BLaER1 treated with 17β-estradiol and CSF1 and Interleukin-3, amounts not matched to agents 10 nM and 100 nM (cell line): ENCODE measurements around the gene BCL2L12.

Experiments
- H3K27ac ChIP-seq, 11 experiments: shearing (Covaris generic); formaldehyde crosslinking; 2 replicates each; pipeline ENCODE4 v1.8.1; 2022
- H3K27me3 ChIP-seq, 11 experiments: shearing (Covaris generic); formaldehyde crosslinking; 2 replicates each; pipeline ENCODE4 v1.8.1; 2022
- H3K36me3 ChIP-seq, 11 experiments: shearing (Covaris generic); formaldehyde crosslinking; 2 replicates each; pipeline ENCODE4 v1.8.1; 2022
- H3K4me1 ChIP-seq, 10 experiments: shearing (Covaris generic); formaldehyde crosslinking; 2 replicates each; pipeline ENCODE4 v1.8.1; 2022
- H3K4me2 ChIP-seq, 11 experiments: shearing (Covaris generic); formaldehyde crosslinking; 2 replicates each; pipeline ENCODE4 v1.8.1; 2022
- H3K4me3 ChIP-seq, 10 experiments: shearing (Covaris generic); formaldehyde crosslinking; 2 replicates each; pipeline ENCODE4 v1.8.1; 2022
- H3K9ac ChIP-seq, 11 experiments: shearing (Covaris generic); formaldehyde crosslinking; 2 replicates each; pipeline ENCODE4 v1.8.1; 2022
- H3K9me3 ChIP-seq, 11 experiments: shearing (Covaris generic); formaldehyde crosslinking; replicated peaks in 1 of 11; 2 replicates each; pipeline ENCODE4 v1.8.1; 2022
- H4K20me1 ChIP-seq, 11 experiments: shearing (Covaris generic); formaldehyde crosslinking; 2 replicates each; pipeline ENCODE4 v1.8.1; 2022
- Cebpa-rat ChIP-seq, 11 experiments: shearing (Covaris generic); IDR thresholded peaks; 2 replicates each; pipeline ENCODE4 v1.8.1; 2022

Gene BCL2L12

DNA sequence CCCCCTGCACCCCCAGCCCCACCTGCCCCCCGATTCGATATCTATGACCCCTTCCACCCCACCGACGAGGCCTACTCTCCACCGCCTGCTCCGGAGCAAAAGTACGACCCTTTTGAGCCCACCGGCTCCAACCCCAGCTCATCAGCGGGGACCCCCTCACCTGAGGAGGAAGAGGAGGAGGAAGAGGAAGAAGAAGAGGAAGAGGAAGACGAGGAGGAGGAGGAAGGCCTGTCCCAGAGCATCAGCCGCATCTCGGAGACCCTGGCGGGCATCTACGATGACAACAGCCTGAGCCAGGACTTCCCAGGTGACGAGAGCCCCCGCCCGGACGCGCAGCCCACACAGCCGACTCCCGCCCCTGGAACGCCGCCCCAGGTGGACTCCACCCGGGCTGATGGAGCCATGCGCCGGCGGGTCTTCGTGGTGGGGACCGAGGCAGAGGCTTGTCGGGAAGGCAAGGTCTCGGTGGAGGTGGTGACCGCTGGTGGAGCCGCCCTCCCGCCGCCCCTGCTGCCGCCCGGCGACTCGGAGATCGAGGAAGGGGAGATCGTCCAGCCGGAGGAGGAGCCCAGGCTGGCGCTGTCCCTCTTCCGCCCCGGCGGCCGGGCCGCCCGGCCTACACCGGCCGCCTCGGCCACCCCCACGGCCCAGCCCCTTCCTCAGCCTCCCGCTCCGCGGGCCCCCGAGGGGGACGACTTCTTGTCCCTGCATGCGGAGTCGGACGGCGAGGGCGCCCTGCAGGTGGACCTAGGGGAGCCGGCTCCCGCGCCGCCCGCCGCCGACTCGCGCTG, 14.5 kb upstream of the BCL2L12 start:
- no peak overlapping the region for H3K9ac ChIP-seq
- no peaks in the 10 kb centered on the region for H3K9me3 ChIP-seq
- H3K27ac ChIP-seq = no peak overlapping the region
- H3K27me3 ChIP-seq = no peaks in the 10 kb centered on the region
- peaks cover 26 to 96% (median 77%) of the 10 kb centered on the region in 11 experiments; a peak in 20 of 22 replicates for H4K20me1 ChIP-seq
- no peak for TF ChIP-seq Cebpa-rat (IDR thresholded peaks at IDR 0.05)
- no peak overlapping the region for H3K4me3 ChIP-seq
- peaks cover 0 to 3% (median 0%) of the 10 kb centered on the region in 10 experiments; a peak in 2 of 20 replicates for H3K4me1 ChIP-seq
- no peak overlapping the region for H3K4me2 ChIP-seq
- H3K36me3 ChIP-seq = peaks cover 90 to 98% (median 96%) of the 10 kb centered on the region in 11 experiments

GRCh38 chr19:49651820-49652550, 13.7 kb upstream of the BCL2L12 start:
- Histone ChIP-seq H3K9ac (no peak overlapping the region), H3K27me3 (no peaks in the 10 kb centered on the region)

DNA sequence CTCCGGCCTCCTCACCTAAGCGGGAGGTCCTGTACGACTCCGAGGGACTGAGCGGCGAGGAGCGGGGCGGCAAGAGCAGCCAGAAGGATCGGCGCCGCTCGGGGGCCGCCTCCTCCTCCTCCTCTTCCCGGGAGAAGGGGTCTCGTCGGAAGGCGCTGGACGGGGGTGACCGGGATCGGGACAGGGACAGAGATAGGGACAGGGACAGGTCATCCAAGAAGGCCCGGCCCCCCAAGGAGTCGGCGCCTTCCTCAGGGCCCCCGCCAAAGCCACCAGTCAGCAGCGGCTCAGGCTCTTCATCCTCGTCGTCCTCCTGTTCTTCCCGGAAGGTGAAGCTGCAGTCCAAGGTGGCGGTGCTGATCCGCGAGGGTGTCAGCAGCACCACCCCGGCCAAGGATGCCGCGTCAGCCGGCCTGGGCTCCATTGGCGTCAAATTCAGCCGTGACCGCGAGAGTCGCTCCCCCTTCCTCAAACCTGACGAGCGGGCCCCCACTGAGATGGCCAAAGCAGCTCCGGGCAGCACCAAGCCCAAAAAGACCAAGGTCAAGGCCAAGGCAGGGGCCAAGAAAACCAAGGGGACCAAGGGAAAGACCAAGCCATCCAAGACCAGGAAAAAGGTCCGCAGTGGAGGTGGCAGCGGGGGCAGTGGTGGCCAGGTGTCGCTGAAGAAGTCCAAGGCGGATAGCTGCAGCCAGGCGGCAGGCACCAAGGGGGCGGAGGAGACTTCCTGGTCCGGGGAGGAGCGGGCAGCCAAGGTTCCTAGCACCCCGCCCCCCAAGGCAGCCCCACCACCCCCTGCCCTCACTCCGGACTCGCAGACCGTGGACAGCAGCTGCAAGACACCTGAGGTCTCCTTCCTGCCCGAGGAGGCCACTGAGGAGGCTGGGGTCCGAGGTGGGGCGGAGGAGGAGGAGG, 12.9 kb upstream of the BCL2L12 start:
- H3K27ac ChIP-seq = no peak overlapping the region
- H3K9ac ChIP-seq = no peak overlapping the region; a peak in 1 of 22 replicates
- H3K4me1 ChIP-seq = peaks cover 0 to 5% (median 0%) of the 10 kb centered on the region in 10 experiments; a peak in 2 of 20 replicates
- TF ChIP-seq Cebpa-rat (IDR thresholded peaks at IDR 0.05) = no peak
- no peak overlapping the region for H3K4me2 ChIP-seq
- H3K36me3 ChIP-seq = peaks cover 89 to 97% (median 95%) of the 10 kb centered on the region in 11 experiments
- peaks cover 26 to 94% (median 75%) of the 10 kb centered on the region in 11 experiments; a peak in 20 of 22 replicates for H4K20me1 ChIP-seq
- H3K27me3 ChIP-seq = no peaks in the 10 kb centered on the region
- H3K9me3 ChIP-seq = no peaks in the 10 kb centered on the region
- no peak overlapping the region for H3K4me3 ChIP-seq

More at GRCh38 chr19:49651820-49652550, 13.7 kb upstream of the BCL2L12 start:
- Histone ChIP-seq H4K20me1 (peaks cover 26 to 96% (median 76%) of the 10 kb centered on the region in 11 experiments; a peak in 20 of 22 replicates), H3K27ac (no peak overlapping the region), H3K4me2 (no peak overlapping the region), H3K4me3 (no peak overlapping the region), H3K9me3 (no peaks in the 10 kb centered on the region), H3K4me1 (peaks cover 0 to 5% (median 0%) of the 10 kb centered on the region in 10 experiments; a peak in 2 of 20 replicates), H3K36me3 (peaks cover 90 to 98% (median 96%) of the 10 kb centered on the region in 11 experiments)
- no peak for TF ChIP-seq Cebpa-rat (IDR thresholded peaks at IDR 0.05)

DNA sequence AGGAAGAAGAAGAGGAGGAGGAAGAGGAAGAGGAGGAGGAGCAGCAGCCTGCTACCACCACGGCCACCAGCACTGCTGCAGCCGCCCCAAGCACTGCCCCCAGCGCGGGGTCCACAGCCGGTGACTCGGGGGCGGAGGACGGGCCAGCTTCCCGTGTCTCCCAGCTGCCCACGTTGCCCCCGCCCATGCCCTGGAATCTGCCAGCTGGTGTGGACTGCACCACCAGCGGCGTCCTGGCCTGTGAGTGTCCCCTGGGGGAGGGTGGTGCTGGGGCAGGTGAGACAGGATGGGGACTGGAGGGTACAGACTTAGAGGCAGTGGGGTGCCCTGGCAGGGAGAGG, 12.3 kb upstream of the BCL2L12 start:
- H3K4me1 ChIP-seq = peaks cover 0 to 5% (median 0%) of the 10 kb centered on the region in 10 experiments; a peak in 2 of 20 replicates
- TF ChIP-seq Cebpa-rat (IDR thresholded peaks at IDR 0.05) = no peak
- no peak overlapping the region for H3K4me2 ChIP-seq
- H3K9me3 ChIP-seq = no peaks in the 10 kb centered on the region
- H3K9ac ChIP-seq = no peak overlapping the region
- peaks cover 26 to 94% (median 76%) of the 10 kb centered on the region in 11 experiments; a peak in 20 of 22 replicates for H4K20me1 ChIP-seq
- H3K4me3 ChIP-seq = no peak overlapping the region
- peaks cover 90 to 97% (median 95%) of the 10 kb centered on the region in 11 experiments for H3K36me3 ChIP-seq
- H3K27me3 ChIP-seq = no peaks in the 10 kb centered on the region
- no peak overlapping the region for H3K27ac ChIP-seq

GRCh38 chr19:49654581-49654980, 11.2 kb upstream of the BCL2L12 start:
- Histone ChIP-seq H3K4me3 (no peak overlapping the region), H3K27ac (no peak overlapping the region), H4K20me1 (peaks cover 19 to 96% (median 78%) of the 10 kb centered on the region in 11 experiments; a peak in 20 of 22 replicates), H3K9me3 (no peaks in the 10 kb centered on the region), H3K36me3 (peaks cover 90 to 97% (median 95%) of the 10 kb centered on the region in 11 experiments), H3K9ac (0 out of 22 replicates have a peak overlapping the region, but pooled peaks of 1 of the 11 experiments have one; percentile 17), H3K4me2 (no peak overlapping the region), H3K27me3 (no peaks in the 10 kb centered on the region), H3K4me1 (peaks cover 0 to 5% (median 0%) of the 10 kb centered on the region in 10 experiments; a peak in 2 of 20 replicates)
- TF ChIP-seq Cebpa-rat (IDR thresholded peaks at IDR 0.05) = no peak

DNA sequence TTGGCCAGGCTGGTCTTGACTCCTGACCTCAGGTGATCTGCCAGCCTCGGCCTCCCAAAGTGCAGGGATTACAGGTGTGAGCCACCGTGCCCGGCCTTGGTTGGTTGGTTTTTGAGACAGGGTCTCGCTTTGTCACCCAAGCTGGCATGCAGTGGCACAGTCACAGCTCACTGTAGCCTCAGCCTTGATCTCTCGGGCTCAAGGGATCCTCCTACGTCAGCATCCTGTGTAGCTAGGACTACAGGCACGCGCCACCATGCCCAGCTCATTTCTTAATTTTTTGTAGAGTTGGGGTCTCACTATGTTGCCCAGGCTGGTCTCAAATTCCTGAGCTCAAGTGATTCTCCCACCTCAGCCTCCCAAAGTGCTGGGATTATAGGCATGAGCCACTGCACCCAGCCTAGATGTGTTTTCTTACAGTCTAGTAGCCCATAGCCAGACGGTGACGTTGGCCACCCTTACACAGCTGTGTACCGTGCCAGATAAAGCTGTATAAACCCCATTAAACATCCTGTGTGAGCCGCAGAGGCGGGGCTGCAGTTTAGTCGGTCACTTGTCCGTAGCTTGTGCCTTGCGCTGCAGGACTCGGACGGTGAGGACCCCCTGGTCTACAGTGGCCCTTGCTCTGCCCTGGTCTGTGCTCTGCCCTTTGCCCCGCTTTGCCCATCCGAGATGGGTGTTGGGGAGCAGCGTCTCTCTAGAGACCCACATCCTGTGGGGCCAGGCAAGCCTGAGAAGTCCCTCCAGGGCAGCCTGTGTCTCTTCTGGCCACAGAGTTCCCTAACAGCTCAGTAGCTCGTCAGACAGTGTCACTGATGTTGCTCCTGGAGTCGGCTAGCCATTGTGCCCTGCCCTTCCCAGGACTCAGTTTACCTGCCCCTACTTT, 9.9 kb upstream of the BCL2L12 start:
- H4K20me1 ChIP-seq = peaks cover 21 to 96% (median 77%) of the 10 kb centered on the region in 11 experiments; a peak in 20 of 22 replicates
- peak overlapping the region in 5 of 11 experiments; percentile 1 to 27 (median 9); a peak in 3 of 22 replicates for H3K27ac ChIP-seq
- no peak overlapping the region for H3K4me3 ChIP-seq
- TF ChIP-seq Cebpa-rat (IDR thresholded peaks at IDR 0.05) = no peak
- H3K9ac ChIP-seq = peak overlapping the region in 4 of 11 experiments; percentile 15 to 41 (median 20); a peak in 4 of 22 replicates
- peaks cover 93 to 98% (median 95%) of the 10 kb centered on the region in 11 experiments for H3K36me3 ChIP-seq
- no peak overlapping the region for H3K4me2 ChIP-seq
- H3K4me1 ChIP-seq = peaks cover 0 to 5% (median 0%) of the 10 kb centered on the region in 10 experiments; a peak in 2 of 20 replicates
- no peaks in the 10 kb centered on the region for H3K9me3 ChIP-seq
- H3K27me3 ChIP-seq = no peaks in the 10 kb centered on the region

GRCh38 chr19:49656456-49657109, 9.2 kb upstream of the BCL2L12 start:
- Histone ChIP-seq H3K27ac (peak overlapping the region in 3 of 11 experiments; percentile 1 to 26 (median 2); a peak in 3 of 22 replicates), H3K36me3 (peaks cover 94 to 99% (median 95%) of the 10 kb centered on the region in 11 experiments), H3K4me2 (no peak overlapping the region), H3K9ac (peak overlapping the region in 5 of 11 experiments; percentile 6 to 41 (median 17); a peak in 4 of 22 replicates), H3K4me1 (peaks cover 0 to 5% (median 0%) of the 10 kb centered on the region in 10 experiments; a peak in 2 of 20 replicates), H4K20me1 (peaks cover 21 to 98% (median 81%) of the 10 kb centered on the region in 11 experiments; a peak in 20 of 22 replicates), H3K9me3 (no peaks in the 10 kb centered on the region), H3K4me3 (no peak overlapping the region), H3K27me3 (no peaks in the 10 kb centered on the region)
- no peak for TF ChIP-seq Cebpa-rat (IDR thresholded peaks at IDR 0.05)
